ENCODE data around the gene RIMBP2. TPM values are rescaled to one million over a fixed set of nuclear protein-coding genes. Genes with fewer than 3 reads are reported as not detected.

Gene RIMBP2
- total RNA-seq, 1 donor from 2014 or later, result not detected

DNA sequence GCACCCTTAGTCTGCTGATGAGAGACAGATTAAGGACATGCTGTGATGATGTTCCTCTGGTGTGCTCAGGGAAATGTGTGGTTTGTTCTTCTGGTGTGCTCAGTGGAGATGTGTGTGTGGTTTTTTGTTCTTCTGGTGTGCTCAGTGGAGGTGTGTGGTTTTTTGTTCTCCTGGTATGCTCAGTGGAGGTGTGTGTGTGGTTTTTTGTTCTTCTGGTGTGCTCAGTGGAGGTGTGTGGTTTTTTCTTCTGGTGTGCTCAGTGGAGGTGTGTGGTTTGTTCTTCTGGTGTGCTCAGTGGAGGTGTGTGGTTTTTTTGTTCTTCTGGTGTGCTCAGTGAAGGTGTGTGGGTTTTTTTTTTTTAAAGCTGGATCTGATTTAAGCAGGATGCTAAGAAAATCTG is 363.0 kb downstream of the RIMBP2 start:
- no peak overlapping the region for H3K4me3 Mint-ChIP-seq
- intact Hi-C loops (cut with micrococcal nuclease), result no loop called here
- no peaks in the 10 kb centered on the region for H3K9me3 Mint-ChIP-seq
- no peak overlapping the region for H3K27ac Mint-ChIP-seq
- no peak for DNase-seq
- H3K4me1 Mint-ChIP-seq, result peaks cover 2% of the 10 kb centered on the region
- no peaks in the 10 kb centered on the region for H3K36me3 Mint-ChIP-seq (ENCODE audit: low read depth)
- no peaks in the 10 kb centered on the region for H3K27me3 Mint-ChIP-seq

DNA sequence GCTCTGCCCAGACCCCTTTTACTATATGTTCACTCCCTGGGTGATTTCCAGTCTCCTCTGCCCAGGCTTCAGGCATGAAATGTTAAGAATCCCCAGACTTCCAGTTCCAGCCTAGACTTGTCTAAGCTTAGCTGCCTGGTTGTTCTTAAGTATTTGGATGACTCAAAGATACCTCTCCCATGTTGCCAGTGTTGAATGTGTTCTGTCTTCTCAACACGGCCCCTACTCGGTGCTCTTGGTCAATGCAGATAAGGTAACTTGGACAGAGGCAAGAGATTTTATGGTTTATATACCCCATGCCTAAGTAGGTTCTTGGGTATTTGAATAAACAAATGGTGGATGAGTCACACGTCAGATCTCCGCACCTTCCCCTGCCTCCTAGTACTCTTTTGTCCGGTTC is 364.8 kb downstream of the RIMBP2 start:
- Mint-ChIP-seq H3K36me3 (ENCODE audit: low read depth) (no peaks in the 10 kb centered on the region), H3K27me3 (no peaks in the 10 kb centered on the region), H3K27ac (no peak overlapping the region), H3K4me3 (no peak overlapping the region), H3K4me1 (peaks cover 2% of the 10 kb centered on the region), H3K9me3 (no peaks in the 10 kb centered on the region)
- no peak for DNase-seq
- intact Hi-C loops (cut with micrococcal nuclease), result no loop called here

DNA sequence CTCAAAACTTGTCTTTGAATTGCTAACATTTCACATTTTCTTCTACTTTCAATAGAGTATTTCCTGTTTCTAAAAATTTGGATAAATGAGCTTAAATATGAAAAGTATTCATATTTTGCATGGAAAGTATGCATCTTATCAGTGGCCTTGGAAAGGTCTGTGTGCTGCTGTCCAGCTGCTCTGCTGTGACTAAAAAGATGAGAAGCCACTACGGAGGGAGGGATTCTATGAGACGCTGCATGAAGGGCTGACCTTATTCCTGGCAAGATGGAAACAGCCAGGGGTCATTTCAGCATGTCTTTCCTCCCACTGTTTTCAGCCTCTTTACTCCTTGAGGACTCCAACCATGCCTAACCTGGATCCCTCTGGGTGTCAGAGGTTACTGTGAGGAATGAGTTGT is 365.4 kb downstream of the RIMBP2 start:
- no peak for DNase-seq
- H3K4me3 Mint-ChIP-seq, result no peak overlapping the region
- intact Hi-C loops (cut with micrococcal nuclease), result no loop called here
- H3K4me1 Mint-ChIP-seq, result peaks cover 2% of the 10 kb centered on the region
- no peaks in the 10 kb centered on the region for H3K27me3 Mint-ChIP-seq
- no peaks in the 10 kb centered on the region for H3K9me3 Mint-ChIP-seq
- no peak overlapping the region for H3K27ac Mint-ChIP-seq
- no peaks in the 10 kb centered on the region for H3K36me3 Mint-ChIP-seq (ENCODE audit: low read depth)

DNA sequence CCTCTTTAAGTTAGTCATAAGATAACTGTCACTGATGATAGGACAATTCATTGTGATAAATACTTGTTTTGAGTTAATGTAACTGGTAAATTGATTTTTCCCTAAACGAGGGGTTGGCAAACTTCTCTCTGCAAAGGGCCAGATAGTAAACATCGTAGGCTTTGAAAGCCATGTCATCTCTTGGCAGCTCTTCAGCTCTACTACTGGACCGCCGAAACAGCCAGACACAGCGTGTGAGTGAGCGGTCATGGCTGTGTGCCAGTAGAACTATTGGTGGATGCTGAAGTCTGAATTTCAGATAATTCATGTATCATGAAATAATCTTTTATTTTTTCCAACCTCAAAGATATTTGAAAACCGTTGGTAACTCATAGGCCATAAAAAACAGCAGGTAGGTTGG is 368.5 kb downstream of the RIMBP2 start:
- DNase-seq, result no peak
- no peak overlapping the region for H3K4me3 Mint-ChIP-seq
- intact Hi-C loops (cut with micrococcal nuclease), result no loop called here
- H3K27me3 Mint-ChIP-seq, result peaks cover 3% of the 10 kb centered on the region
- no peaks in the 10 kb centered on the region for H3K4me1 Mint-ChIP-seq
- no peaks in the 10 kb centered on the region for H3K9me3 Mint-ChIP-seq
- no peaks in the 10 kb centered on the region for H3K36me3 Mint-ChIP-seq (ENCODE audit: low read depth)
- no peak overlapping the region for H3K27ac Mint-ChIP-seq

Other genes with a start within 250 kb of the RIMBP2 start
- 18.2 and 19.2 TPM in 2 replicates for gene STX2, start 123.0 kb upstream of the RIMBP2 start, total RNA-seq
- 2,022 and 2,040 TPM in 2 replicates for gene RAN, start 155.8 kb upstream of the RIMBP2 start, total RNA-seq
- 0.84 and 0.95 TPM in 2 replicates for gene ADGRD1, start 237.6 kb upstream of the RIMBP2 start, total RNA-seq